Ishikawa (cell line): ENCODE data around the gene NUAK1.

Experiments
- EP300 ChIP-seq: IDR thresholded peaks from 2 replicates; pipeline ENCODE4 v1.6.1; 2012; ENCODE audit warnings: borderline replicate concordance
- RAD21 ChIP-seq: IDR thresholded peaks from 2 replicates; pipeline ENCODE4 v1.6.1; 2012; ENCODE audit warnings: low read depth

DNA sequence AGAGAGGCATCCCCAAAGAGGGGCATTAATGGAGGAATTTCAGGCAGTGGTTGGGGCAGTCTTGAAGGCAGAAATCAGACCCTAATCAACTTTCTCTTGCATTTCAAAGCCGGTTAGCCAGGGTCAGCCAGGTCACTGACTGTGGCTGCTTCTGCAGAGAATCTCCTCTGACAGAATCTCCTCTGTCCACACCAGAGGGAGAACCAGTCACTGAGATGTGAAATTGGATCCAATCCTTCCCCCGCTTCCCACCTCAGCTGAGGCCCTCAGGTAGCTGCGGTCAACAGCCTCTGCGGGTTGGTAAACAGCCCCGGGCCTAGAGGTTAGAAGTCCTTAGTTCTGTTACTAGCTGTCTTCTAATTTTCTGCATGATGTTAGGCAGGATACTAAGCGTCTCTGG, 39.8 kb upstream of the NUAK1 start:
- TF ChIP-seq RAD21 (no peak), EP300 (no peak)
